Effector memory CD8-positive, alpha-beta T cell (primary cell): ENCODE results near the gene RAD50.
"Not testable (repeated sequence)": the region's sequence is repeated elsewhere in the genome, so short reads cannot be mapped to it uniquely, and the experiment has no call there.

Experiments
- ATAC-seq: fragments of 150-1000 bp; cut with Tn5 transposase; replicated peaks from 2 replicates; pipeline ENCODE4 v1.10.0; 2021; ENCODE audit warnings: mild to moderate bottlenecking, moderate library complexity
- DNase-seq, 3 experiments: peaks; one replicate each; pipeline ENCODE4 v3.0.0; 2021
- H3K27ac Mint-ChIP-seq, 2 donors: one replicate each; pipeline ENCODE4 v1.8.0; 2022; ENCODE audit warnings: mild to moderate bottlenecking in 2 of 2, mixed read lengths in 2 of 2, moderate library complexity in 2 of 2
- H3K27me3 Mint-ChIP-seq, 2 donors: one replicate each; pipeline ENCODE4 v1.8.0; 2022; ENCODE audit warnings: mixed read lengths in 2 of 2
- H3K36me3 Mint-ChIP-seq: one replicate; pipeline ENCODE4 v1.8.0; 2022; ENCODE audit warnings: mild to moderate bottlenecking, moderate library complexity, mixed read lengths; ENCODE audit not compliant: insufficient read depth
- H3K4me1 Mint-ChIP-seq, 2 donors: one replicate each; pipeline ENCODE4 v1.8.0; 2022; ENCODE audit warnings: low read depth in 2 of 2, mixed read lengths in 2 of 2
- H3K4me3 Mint-ChIP-seq, 2 donors: one replicate each; pipeline ENCODE4 v1.8.0; 2022; ENCODE audit warnings: mild to moderate bottlenecking in 2 of 2, mixed read lengths in 2 of 2, moderate library complexity in 2 of 2
- H3K9me3 Mint-ChIP-seq, 2 donors: one replicate each; pipeline ENCODE4 v1.8.0; 2022; ENCODE audit warnings: mixed read lengths in 2 of 2

RAD50 gene

GRCh38 chr5:132584560-132584959 is 27.8 kb downstream of the RAD50 start:
- ATAC-seq, H3K27me3 Mint-ChIP-seq, DNase-seq, H3K9me3 Mint-ChIP-seq, H3K4me3 Mint-ChIP-seq, H3K4me1 Mint-ChIP-seq, H3K27ac Mint-ChIP-seq: not testable (repeated sequence)
- peaks cover 55% of the 10 kb centered on the region for H3K36me3 Mint-ChIP-seq

GRCh38 chr5:132586063-132586462 is 29.3 kb downstream of the RAD50 start:
- H3K36me3 Mint-ChIP-seq = peaks cover 63% of the 10 kb centered on the region
- no peak for DNase-seq
- H3K27me3 Mint-ChIP-seq = no peaks in the 10 kb centered on the region
- no peak overlapping the region for H3K27ac Mint-ChIP-seq
- H3K4me1 Mint-ChIP-seq = peaks cover 0 to 6% of the 10 kb centered on the region in 2 donors
- no peak overlapping the region for H3K4me3 Mint-ChIP-seq
- ATAC-seq = no peak
- H3K9me3 Mint-ChIP-seq = no peaks in the 10 kb centered on the region

GRCh38 chr5:132589467-132589866 is 32.7 kb downstream of the RAD50 start:
- no peaks in the 10 kb centered on the region for H3K9me3 Mint-ChIP-seq
- no peaks in the 10 kb centered on the region for H3K4me1 Mint-ChIP-seq
- ATAC-seq (no peak), DNase-seq (no peak)
- H3K36me3 Mint-ChIP-seq = peaks cover 56% of the 10 kb centered on the region
- H3K27me3 Mint-ChIP-seq = no peaks in the 10 kb centered on the region
- H3K4me3 Mint-ChIP-seq = no peak overlapping the region
- no peak overlapping the region for H3K27ac Mint-ChIP-seq

GRCh38 chr5:132591145-132591544 is 34.4 kb downstream of the RAD50 start:
- H3K36me3 Mint-ChIP-seq = peaks cover 61% of the 10 kb centered on the region
- DNase-seq = no peak

GRCh38 chr5:132592521-132592920 is 35.7 kb downstream of the RAD50 start:
- no peaks in the 10 kb centered on the region for H3K9me3 Mint-ChIP-seq
- no peaks in the 10 kb centered on the region for H3K4me1 Mint-ChIP-seq
- ATAC-seq (no peak), DNase-seq (no peak)
- no peaks in the 10 kb centered on the region for H3K27me3 Mint-ChIP-seq
- H3K27ac Mint-ChIP-seq = no peak overlapping the region
- H3K4me3 Mint-ChIP-seq = no peak overlapping the region
- H3K36me3 Mint-ChIP-seq = peaks cover 54% of the 10 kb centered on the region

More at GRCh38 chr5:132591145-132591544, 34.4 kb downstream of the RAD50 start:
- Mint-ChIP-seq H3K4me3 (no peak overlapping the region), H3K27ac (no peak overlapping the region), H3K9me3 (no peaks in the 10 kb centered on the region), H3K4me1 (no peaks in the 10 kb centered on the region), H3K27me3 (no peaks in the 10 kb centered on the region)
- ATAC-seq = no peak

GRCh38 chr5:132594170-132594569 is 37.4 kb downstream of the RAD50 start:
- Mint-ChIP-seq H3K36me3 (peaks cover 38% of the 10 kb centered on the region), H3K27me3 (no peaks in the 10 kb centered on the region), H3K4me3 (no peak overlapping the region), H3K4me1 (no peaks in the 10 kb centered on the region), H3K27ac (no peak overlapping the region), H3K9me3 (no peaks in the 10 kb centered on the region)
- DNase-seq (no peak), ATAC-seq (no peak)

GRCh38 chr5:132595624-132596023 is 38.8 kb downstream of the RAD50 start:
- no peaks in the 10 kb centered on the region for H3K27me3 Mint-ChIP-seq
- peaks cover 26% of the 10 kb centered on the region for H3K36me3 Mint-ChIP-seq
- ATAC-seq = no peak
- H3K9me3 Mint-ChIP-seq = no peaks in the 10 kb centered on the region
- no peaks in the 10 kb centered on the region for H3K4me1 Mint-ChIP-seq
- no peak overlapping the region for H3K4me3 Mint-ChIP-seq
- no peak for DNase-seq
- no peak overlapping the region for H3K27ac Mint-ChIP-seq

GRCh38 chr5:132601071-132601728 is 44.4 kb downstream of the RAD50 start:
- no peaks in the 10 kb centered on the region for H3K27me3 Mint-ChIP-seq
- peaks cover 26% of the 10 kb centered on the region for H3K36me3 Mint-ChIP-seq

GRCh38 chr5:132607095-132607494 is 50.3 kb downstream of the RAD50 start:
- ATAC-seq (no peak), DNase-seq (no peak)
- H3K36me3 Mint-ChIP-seq = peaks cover 54% of the 10 kb centered on the region
- H3K9me3 Mint-ChIP-seq = no peaks in the 10 kb centered on the region
- H3K27me3 Mint-ChIP-seq = no peaks in the 10 kb centered on the region
- no peak overlapping the region for H3K27ac Mint-ChIP-seq
- no peak overlapping the region for H3K4me3 Mint-ChIP-seq
- no peaks in the 10 kb centered on the region for H3K4me1 Mint-ChIP-seq

More at GRCh38 chr5:132601071-132601728, 44.4 kb downstream of the RAD50 start:
- no peak for DNase-seq
- no peak overlapping the region for H3K27ac Mint-ChIP-seq
- H3K9me3 Mint-ChIP-seq = no peaks in the 10 kb centered on the region
- no peak for ATAC-seq
- H3K4me1 Mint-ChIP-seq = no peaks in the 10 kb centered on the region
- no peak overlapping the region for H3K4me3 Mint-ChIP-seq

GRCh38 chr5:132608107-132608506 is 51.3 kb downstream of the RAD50 start:
- no peak overlapping the region for H3K4me3 Mint-ChIP-seq
- no peaks in the 10 kb centered on the region for H3K4me1 Mint-ChIP-seq
- H3K27me3 Mint-ChIP-seq = no peaks in the 10 kb centered on the region
- DNase-seq = no peak
- no peak overlapping the region for H3K27ac Mint-ChIP-seq
- no peaks in the 10 kb centered on the region for H3K9me3 Mint-ChIP-seq
- no peak for ATAC-seq
- peaks cover 54% of the 10 kb centered on the region for H3K36me3 Mint-ChIP-seq

- ATAC-seq (no peak), DNase-seq (no peak)
- H3K36me3 Mint-ChIP-seq = peaks cover 32% of the 10 kb centered on the region
- H3K27ac Mint-ChIP-seq = peak overlapping the region in 1 of 2 donors; percentile 39
- H3K9me3 Mint-ChIP-seq = no peaks in the 10 kb centered on the region
- H3K4me3 Mint-ChIP-seq = no peak overlapping the region
- no peaks in the 10 kb centered on the region for H3K27me3 Mint-ChIP-seq
- no peaks in the 10 kb centered on the region for H3K4me1 Mint-ChIP-seq
Measured at GRCh38 chr5:132611965-132612364, 55.2 kb downstream of the RAD50 start.

GRCh38 chr5:132612846-132613245 is 56.1 kb downstream of the RAD50 start:
- Mint-ChIP-seq H3K4me1 (no peaks in the 10 kb centered on the region), H3K9me3 (no peaks in the 10 kb centered on the region), H3K27ac (no peak overlapping the region), H3K4me3 (no peak overlapping the region), H3K27me3 (no peaks in the 10 kb centered on the region), H3K36me3 (peaks cover 40% of the 10 kb centered on the region)
- ATAC-seq = no peak
- no peak for DNase-seq

GRCh38 chr5:132621699-132622098 is 64.9 kb downstream of the RAD50 start:
- Mint-ChIP-seq H3K36me3 (peaks cover 40% of the 10 kb centered on the region), H3K4me1 (no peaks in the 10 kb centered on the region)

GRCh38 chr5:132622608-132623007 is 65.8 kb downstream of the RAD50 start:
- DNase-seq = no peak
- ATAC-seq = no peak
- no peaks in the 10 kb centered on the region for H3K9me3 Mint-ChIP-seq
- H3K4me3 Mint-ChIP-seq = no peak overlapping the region
- no peaks in the 10 kb centered on the region for H3K27me3 Mint-ChIP-seq
- H3K36me3 Mint-ChIP-seq = peaks cover 34% of the 10 kb centered on the region
- peaks cover 0 to 5% of the 10 kb centered on the region in 2 donors for H3K4me1 Mint-ChIP-seq
- peak overlapping the region in 1 of 2 donors; percentile 19 for H3K27ac Mint-ChIP-seq

More at GRCh38 chr5:132621699-132622098, 64.9 kb downstream of the RAD50 start:
- ATAC-seq = no peak
- Mint-ChIP-seq H3K4me3 (no peak overlapping the region), H3K27me3 (no peaks in the 10 kb centered on the region), H3K9me3 (no peaks in the 10 kb centered on the region), H3K27ac (no peak overlapping the region)
- DNase-seq = no peak
